K562 (cell line): ENCODE results near the gene SLC25A45. TPM values are rescaled to one million over a fixed set of nuclear protein-coding genes. Genes with fewer than 3 reads are reported as not detected.

Experiments
- ARID1B ChIP-seq: fragments of 450-650 bp; IDR thresholded peaks from 2 replicates; pipeline ENCODE4 v1.6.1; 2016; ENCODE audit warnings: antibody characterized with exemption, mild to moderate bottlenecking, inconsistent platforms
- ATF4 ChIP-seq: fragments of 450-650 bp; formaldehyde crosslinking; IDR thresholded peaks from 2 replicates; pipeline ENCODE4 v1.4.0; 2022; ENCODE audit warnings: mild to moderate bottlenecking, moderate library complexity
- CREM ChIP-seq: IDR thresholded peaks from 2 replicates; pipeline ENCODE4 v1.6.1; 2014; ENCODE audit warnings: antibody characterized with exemption, low read depth
- CUX1 ChIP-seq: fragments of 200-800 bp; sonication (Bioruptor generic); IDR thresholded peaks from 2 replicates; pipeline ENCODE4 v1.6.1; 2016; ENCODE audit warnings: missing genetic modification characterization, missing compliant biosample characterization
- CXXC5 ChIP-seq: fragments of 250-450 bp; sonication (Bioruptor Pico); IDR thresholded peaks from 2 replicates; pipeline ENCODE4 v1.8.0; 2022; ENCODE audit warnings: inconsistent platforms, mild to moderate bottlenecking, moderate library complexity
- HNRNPH1 ChIP-seq: fragments of 200-400 bp; formaldehyde crosslinking; optimal IDR thresholded peaks from 2 replicates; pipeline ENCODE3; 2017; ENCODE audit warnings: low read depth, mild to moderate bottlenecking, low read length, moderate library complexity
- KDM1A ChIP-seq, 2 experiments: fragments of 450-650 bp; IDR thresholded peaks; 2 replicates each; pipeline ENCODE4 v1.6.1; 2016; ENCODE audit warnings: mild to moderate bottlenecking in 2 of 2
- POLR2AphosphoS5 ChIP-seq: IDR thresholded peaks from 2 replicates; pipeline ENCODE4 v1.6.1; 2011; ENCODE audit warnings: mild to moderate bottlenecking, low read depth, low read length, moderate library complexity; ENCODE audit not compliant: control insufficient read depth, insufficient read depth
- RAD21 ChIP-seq, 2 experiments: fragments of 250-450 bp in 1 of 2; fragments of 450-650 bp in 1 of 2; sonication (Bioruptor Pico) in 1 of 2; formaldehyde crosslinking in 1 of 2; IDR thresholded peaks in 1 of 2; conservative IDR thresholded peaks in 1 of 2; 2 replicates each; pipeline versions ENCODE4 v1.4.0 to v1.8.0; 2020 to 2022; ENCODE audit warnings: mild to moderate bottlenecking in 2 of 2, moderate library complexity in 1 of 2
- SMAD2 ChIP-seq: fragments of 150-350 bp; IDR thresholded peaks from 2 replicates; pipeline ENCODE4 v1.6.1; 2014; ENCODE audit warnings: low read depth, mild to moderate bottlenecking, low read length
- SNIP1 ChIP-seq: fragments of 450-650 bp; IDR thresholded peaks from 2 replicates; pipeline ENCODE4 v1.7.1; 2017; ENCODE audit warnings: low read depth, mild to moderate bottlenecking
- ZBTB2 ChIP-seq: fragments of 450-650 bp; IDR thresholded peaks from 2 replicates; pipeline ENCODE4 v1.6.1; 2016; ENCODE audit warnings: antibody characterized with exemption
- ZEB2 ChIP-seq: fragments of 450-650 bp; IDR thresholded peaks from 2 replicates; pipeline ENCODE4 v1.6.1; 2016
- ZNF134 ChIP-seq: fragments of 250-450 bp; sonication (Bioruptor Pico); conservative IDR thresholded peaks from 2 replicates; pipeline ENCODE4 v1.4.0; 2020
- ZNF436 ChIP-seq: fragments of 250-450, 450-650 bp; sonication (Bioruptor Pico); formaldehyde crosslinking; IDR thresholded peaks from 2 replicates; pipeline ENCODE4 v1.7.0; 2020; ENCODE audit warnings: mild to moderate bottlenecking
- ZNF780A ChIP-seq: fragments of 250-450 bp; sonication (Bioruptor Pico); IDR thresholded peaks from 2 replicates; pipeline ENCODE4 v1.5.0; 2021; ENCODE audit warnings: mild to moderate bottlenecking
- polyA plus RNA-seq, 8 experiments: library from polyadenylated mRNA; depleted of rRNA in 4 of 8; stranded (reverse) in 5 of 8; unstranded in 3 of 8; fragments of >200 nt; fragmentation: Nextera tagmentation in 2 of 8; fragmentation: Illumina TruSeq in 1 of 8; extraction: Ambion mirVana in 2 of 8; extraction: Trizol in 1 of 8; gene quantifications; 2 replicates each; pipeline versions ENCODE4 v1.2.1 to v1.2.3, GENCODE V29; 2011 to 2014; ENCODE audit warnings: inconsistent platforms in 1 of 8, missing spikeins in 1 of 8
- total RNA-seq, 7 experiments: library from RNA; depleted of rRNA in 6 of 7; stranded (reverse); fragments of >200 nt in 6 of 7; fragmentation: Illumina TruSeq in 2 of 7; extraction: Trizol in 2 of 7; gene quantifications; 2 replicates each; pipeline versions ENCODE4 v1.2.1 to v1.2.3, GENCODE V29; 2011 to 2021; ENCODE audit warnings: low replicate concordance in 1 of 7
- TF ChIP-seq, protein P1 (sequence below): fragments of 450-650 bp; formaldehyde crosslinking; IDR thresholded peaks from 2 replicates; pipeline ENCODE4 v1.4.0; 2020; ENCODE audit warnings: mild to moderate bottlenecking, moderate library complexity
- TF ChIP-seq, protein P2 (sequence below): fragments of 450-650 bp; IDR thresholded peaks from 2 replicates; pipeline ENCODE4 v1.6.1; 2016; ENCODE audit warnings: missing biosample characterization, missing genetic modification characterization

Gene SLC25A45
- total and polyA plus RNA-seq, 9 of the 15 experiments (the other 6 are each of a cell fraction or from before 2014, with no cell fraction given), result 0.15 to 2.3 (median 0.68) TPM

GRCh38 chr11:65419772-65420481, 37.5 kb upstream of the SLC25A45 start (continued):
- TF ChIP-seq CUX1 (no peak; the same call in 1 of the 2 replicates), ZNF436 (CRISPR knock-in tag) (no peak), ZNF780A (no peak), RAD21 (CRISPR knock-in tag; conservative IDR thresholded peaks at IDR 0.05 in 1 of 2, IDR thresholded peaks at IDR 0.05 in 1 of 2) (0 out of 4 replicates have a peak, but pooled peaks of 1 of the 2 experiments have one; percentile 8), SMAD2 (no peak), KDM1A (IDR thresholded peaks at IDR 0.05) (no peak), CREM (no peak), SNIP1 (no peak), CXXC5 (CRISPR knock-in tag) (peak; percentile 53), ZBTB2 (no peak), ARID1B (peak; percentile 44; the same call in 1 of the 2 replicates), ZNF134 (CRISPR knock-in tag) (no peak), POLR2AphosphoS5 (peak; percentile 72), ZEB2 (0 out of 2 replicates have a peak, but pooled peaks have one; percentile 19), HNRNPH1 (no peak), ATF4 (CRISPR knock-in tag) (no peak)
- TF ChIP-seq, protein P1, sequence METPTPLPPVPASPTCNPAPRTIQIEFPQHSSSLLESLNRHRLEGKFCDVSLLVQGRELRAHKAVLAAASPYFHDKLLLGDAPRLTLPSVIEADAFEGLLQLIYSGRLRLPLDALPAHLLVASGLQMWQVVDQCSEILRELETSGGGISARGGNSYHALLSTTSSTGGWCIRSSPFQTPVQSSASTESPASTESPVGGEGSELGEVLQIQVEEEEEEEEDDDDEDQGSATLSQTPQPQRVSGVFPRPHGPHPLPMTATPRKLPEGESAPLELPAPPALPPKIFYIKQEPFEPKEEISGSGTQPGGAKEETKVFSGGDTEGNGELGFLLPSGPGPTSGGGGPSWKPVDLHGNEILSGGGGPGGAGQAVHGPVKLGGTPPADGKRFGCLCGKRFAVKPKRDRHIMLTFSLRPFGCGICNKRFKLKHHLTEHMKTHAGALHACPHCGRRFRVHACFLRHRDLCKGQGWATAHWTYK (CRISPR knock-in tag), result 0 out of 2 replicates have a peak, but pooled peaks have one; percentile 52
- TF ChIP-seq, protein P2, sequence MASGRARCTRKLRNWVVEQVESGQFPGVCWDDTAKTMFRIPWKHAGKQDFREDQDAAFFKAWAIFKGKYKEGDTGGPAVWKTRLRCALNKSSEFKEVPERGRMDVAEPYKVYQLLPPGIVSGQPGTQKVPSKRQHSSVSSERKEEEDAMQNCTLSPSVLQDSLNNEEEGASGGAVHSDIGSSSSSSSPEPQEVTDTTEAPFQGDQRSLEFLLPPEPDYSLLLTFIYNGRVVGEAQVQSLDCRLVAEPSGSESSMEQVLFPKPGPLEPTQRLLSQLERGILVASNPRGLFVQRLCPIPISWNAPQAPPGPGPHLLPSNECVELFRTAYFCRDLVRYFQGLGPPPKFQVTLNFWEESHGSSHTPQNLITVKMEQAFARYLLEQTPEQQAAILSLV (tag), result peak; percentile 3; the same call in 1 of the 2 replicates
